Hepatocyte (in vitro differentiated cells): Measurements from ENCODE around the gene ULK1.

Experiments
- CTCF ChIP-seq: fragments of 200-600 bp; sonication (generic); IDR thresholded peaks from 2 replicates; pipeline ENCODE4 v1.5.1; 2016; ENCODE audit warnings: antibody characterized with exemption, mild to moderate bottlenecking; ENCODE audit not compliant: poor library complexity
- EZH2 ChIP-seq: fragments of 200-600 bp; sonication (generic); IDR thresholded peaks from 2 replicates; pipeline ENCODE4 v1.6.1; 2016; ENCODE audit warnings: antibody characterized with exemption, mild to moderate bottlenecking, borderline replicate concordance
- EZH2phosphoT487 ChIP-seq: fragments of 200-600 bp; sonication (generic); IDR thresholded peaks from one replicate; pipeline ENCODE4 v1.6.1; 2018; ENCODE audit warnings: antibody characterized with exemption, mild to moderate bottlenecking, low read depth, moderate library complexity; ENCODE audit not compliant: unreplicated experiment, severe bottlenecking

- TF ChIP-seq CTCF (no peak), EZH2 (no peak), EZH2phosphoT487 (no peak)
Measured at GRCh38 chr12:131894313-131894860, at the start of gene ULK1.
